ENCODE measurements around the gene CDK11B.
"Not testable (repeated sequence)": the region's sequence is repeated elsewhere in the genome, so short reads cannot be mapped to it uniquely, and the experiment has no call there.

DNA sequence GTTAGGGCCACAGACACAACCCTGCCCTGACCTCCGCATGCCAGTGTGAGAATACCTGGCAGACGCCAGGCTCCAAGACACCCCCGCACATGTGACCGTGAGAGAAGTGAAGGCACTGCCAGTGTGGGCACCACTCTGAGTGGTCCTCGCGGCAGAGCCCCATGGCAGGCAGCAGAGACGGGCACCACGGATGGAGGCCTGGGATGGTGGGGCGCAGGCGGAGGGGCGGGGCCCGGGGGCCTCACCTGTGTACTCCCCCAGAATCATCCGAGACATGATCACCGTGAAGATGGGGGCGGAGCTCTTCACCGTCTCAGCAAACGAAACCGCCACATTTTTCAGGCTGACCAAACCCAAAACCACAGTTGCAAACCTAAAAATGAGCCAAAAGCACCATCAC, 16.4 kb upstream of the CDK11B start:
- TF ChIP-seq, protein P1, sequence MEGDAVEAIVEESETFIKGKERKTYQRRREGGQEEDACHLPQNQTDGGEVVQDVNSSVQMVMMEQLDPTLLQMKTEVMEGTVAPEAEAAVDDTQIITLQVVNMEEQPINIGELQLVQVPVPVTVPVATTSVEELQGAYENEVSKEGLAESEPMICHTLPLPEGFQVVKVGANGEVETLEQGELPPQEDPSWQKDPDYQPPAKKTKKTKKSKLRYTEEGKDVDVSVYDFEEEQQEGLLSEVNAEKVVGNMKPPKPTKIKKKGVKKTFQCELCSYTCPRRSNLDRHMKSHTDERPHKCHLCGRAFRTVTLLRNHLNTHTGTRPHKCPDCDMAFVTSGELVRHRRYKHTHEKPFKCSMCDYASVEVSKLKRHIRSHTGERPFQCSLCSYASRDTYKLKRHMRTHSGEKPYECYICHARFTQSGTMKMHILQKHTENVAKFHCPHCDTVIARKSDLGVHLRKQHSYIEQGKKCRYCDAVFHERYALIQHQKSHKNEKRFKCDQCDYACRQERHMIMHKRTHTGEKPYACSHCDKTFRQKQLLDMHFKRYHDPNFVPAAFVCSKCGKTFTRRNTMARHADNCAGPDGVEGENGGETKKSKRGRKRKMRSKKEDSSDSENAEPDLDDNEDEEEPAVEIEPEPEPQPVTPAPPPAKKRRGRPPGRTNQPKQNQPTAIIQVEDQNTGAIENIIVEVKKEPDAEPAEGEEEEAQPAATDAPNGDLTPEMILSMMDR (IDR thresholded peaks at IDR 0.05), result not testable (repeated sequence)
- TF ChIP-seq POLR2AphosphoS5 (IDR thresholded peaks at IDR 0.05; ENCODE audit: insufficient read depth in 1 of 2, low read depth in 1 of 2), result not testable (repeated sequence)

Data from vagina (tissue), 2 donors.